SKM-1 treated with dmso at 0.1 percent for 144 hours (cell line): Measurements from ENCODE around the gene ARRDC3.
A peak's percentile ranks its signal among the peaks of the same experiment; 100 is the strongest.
"Not testable (repeated sequence)": the region's sequence is repeated elsewhere in the genome, so short reads cannot be mapped to it uniquely, and the experiment has no call there.

Source experiments
- DNase-seq: peaks from one replicate; lab custom pipeline; 2025; ENCODE audit not compliant: unreplicated experiment; lab: John Stamatoyannopoulos, UW

The ARRDC3 gene

DNA sequence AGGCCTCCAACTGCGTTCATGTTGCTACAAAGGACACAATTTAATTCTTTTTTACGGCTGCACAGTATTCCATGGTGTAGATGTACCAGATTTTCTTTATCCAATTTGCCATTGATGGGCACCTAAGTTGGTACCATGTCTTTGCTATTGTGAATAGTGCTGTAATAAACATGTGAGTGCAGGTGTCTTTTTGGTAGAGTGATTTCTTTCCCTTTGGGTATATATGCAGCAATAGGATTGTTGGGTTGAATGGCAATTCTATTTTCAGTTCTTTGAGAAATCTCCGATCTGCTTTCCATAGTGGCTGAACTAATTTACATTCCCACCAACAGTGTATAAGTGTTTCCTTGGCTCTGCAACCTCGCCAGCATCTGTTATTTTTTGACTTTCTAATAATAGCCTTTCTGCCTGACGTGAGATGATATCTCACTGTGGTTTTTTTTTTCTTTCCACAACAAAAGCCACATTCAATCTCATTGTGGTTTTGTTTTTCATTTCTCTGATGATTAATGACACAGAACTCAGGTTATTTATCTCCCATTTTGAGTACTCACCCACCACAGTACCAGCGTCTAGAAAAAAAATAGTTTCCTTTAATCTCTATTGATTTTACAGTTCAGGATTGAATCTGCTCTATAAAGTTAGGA, 21.9 kb downstream of the ARRDC3 start:
- no peak for DNase-seq

DNA sequence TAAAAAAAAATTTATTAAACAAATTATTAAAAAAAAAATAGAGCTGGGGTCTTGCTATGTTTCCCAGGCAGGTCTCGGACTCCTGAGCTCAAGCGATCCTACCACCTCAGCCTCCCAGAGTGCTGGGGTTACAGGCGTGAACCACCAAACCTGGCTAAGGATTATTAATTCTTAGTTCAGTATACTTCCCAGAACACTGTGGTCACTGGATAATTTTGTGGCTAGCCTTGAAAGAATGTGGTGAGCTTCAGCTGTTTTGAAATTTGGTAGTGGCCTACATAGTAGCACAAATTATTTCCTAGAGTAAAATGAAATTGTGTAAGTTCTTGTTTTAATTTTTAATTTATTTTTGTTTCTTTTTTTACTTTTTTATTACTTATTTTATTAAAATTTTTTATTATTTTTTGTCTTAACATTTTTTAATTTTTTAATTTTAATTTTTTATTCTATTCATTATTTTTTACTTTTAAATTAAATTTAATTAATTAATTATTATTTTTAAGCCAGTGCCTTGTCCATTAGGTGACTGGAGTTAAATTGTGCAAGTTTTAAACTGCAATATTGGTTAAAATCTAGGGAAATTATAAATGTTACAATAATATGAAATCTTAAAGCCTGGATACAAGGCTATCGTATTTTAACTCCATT, 23.0 kb downstream of the ARRDC3 start:
- peak; percentile 30 for DNase-seq

DNA sequence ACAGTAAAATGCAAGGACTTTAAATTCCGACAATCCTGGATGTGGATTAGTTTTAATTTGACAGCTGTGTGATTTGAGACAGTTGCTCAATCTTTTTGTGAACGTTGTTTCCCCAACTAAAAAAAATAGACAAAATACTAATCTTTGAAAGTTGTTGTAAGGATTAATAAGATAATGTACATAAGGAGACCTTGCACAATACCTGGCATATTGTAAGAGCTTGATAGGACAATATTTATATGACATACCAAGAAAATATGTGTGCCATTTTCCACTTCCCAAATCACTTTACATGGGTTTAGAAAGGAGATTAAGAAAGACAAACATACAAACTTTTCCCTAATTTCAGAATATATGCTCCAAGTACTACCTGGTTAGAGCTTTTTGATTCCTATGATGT, 25.3 kb downstream of the ARRDC3 start:
- no peak for DNase-seq

DNA sequence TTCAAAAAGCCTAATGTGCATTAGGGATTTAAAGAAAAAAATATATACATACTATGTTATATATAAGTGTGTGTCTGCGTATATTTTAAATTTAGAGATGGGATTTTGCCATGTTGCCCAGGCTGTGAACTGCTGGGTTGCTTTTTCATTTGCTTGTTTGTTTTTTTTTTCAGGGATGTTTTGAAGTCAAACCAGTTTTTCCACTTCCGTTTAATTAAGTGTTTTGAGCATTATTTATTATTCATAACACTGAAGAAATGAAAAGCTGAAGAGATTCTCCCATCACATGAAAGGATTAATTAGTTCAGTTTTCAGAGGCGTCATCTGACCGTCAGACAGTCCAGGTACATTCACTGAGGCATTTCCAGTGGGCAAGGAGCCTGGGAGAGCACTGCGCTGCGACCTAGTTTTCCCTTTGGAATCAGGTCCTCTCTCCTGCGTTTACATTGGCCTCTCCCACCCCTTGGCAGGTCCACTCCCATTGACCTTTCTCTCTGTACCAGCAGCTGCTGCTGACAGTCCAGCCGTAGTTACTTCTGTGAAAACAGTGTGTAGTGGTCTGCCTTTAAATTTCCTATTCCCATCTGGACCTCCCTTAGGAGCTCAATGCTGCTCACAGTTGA, 26.0 kb downstream of the ARRDC3 start:
- DNase-seq: no peak

DNA sequence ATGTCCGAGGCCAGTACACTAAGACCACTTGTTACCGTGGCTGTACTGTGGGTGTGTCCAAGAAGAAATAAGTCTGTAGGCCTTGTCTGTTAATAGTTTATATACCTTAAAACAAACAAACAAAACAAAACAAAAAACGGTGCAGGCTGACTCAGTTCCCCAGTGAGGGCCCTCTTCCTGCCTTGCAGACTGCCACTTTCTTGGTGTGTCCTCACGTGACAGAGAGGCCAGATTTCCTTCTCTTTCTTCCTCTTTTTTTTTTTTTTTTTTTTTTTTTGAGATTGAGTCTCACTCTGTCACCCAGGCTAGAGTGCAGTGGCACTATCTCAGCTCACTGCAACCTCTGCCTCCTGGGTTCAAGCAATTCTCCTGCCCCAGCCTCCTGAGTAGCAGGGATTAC, 28.2 kb downstream of the ARRDC3 start:
- peak; percentile 55 for DNase-seq

DNA sequence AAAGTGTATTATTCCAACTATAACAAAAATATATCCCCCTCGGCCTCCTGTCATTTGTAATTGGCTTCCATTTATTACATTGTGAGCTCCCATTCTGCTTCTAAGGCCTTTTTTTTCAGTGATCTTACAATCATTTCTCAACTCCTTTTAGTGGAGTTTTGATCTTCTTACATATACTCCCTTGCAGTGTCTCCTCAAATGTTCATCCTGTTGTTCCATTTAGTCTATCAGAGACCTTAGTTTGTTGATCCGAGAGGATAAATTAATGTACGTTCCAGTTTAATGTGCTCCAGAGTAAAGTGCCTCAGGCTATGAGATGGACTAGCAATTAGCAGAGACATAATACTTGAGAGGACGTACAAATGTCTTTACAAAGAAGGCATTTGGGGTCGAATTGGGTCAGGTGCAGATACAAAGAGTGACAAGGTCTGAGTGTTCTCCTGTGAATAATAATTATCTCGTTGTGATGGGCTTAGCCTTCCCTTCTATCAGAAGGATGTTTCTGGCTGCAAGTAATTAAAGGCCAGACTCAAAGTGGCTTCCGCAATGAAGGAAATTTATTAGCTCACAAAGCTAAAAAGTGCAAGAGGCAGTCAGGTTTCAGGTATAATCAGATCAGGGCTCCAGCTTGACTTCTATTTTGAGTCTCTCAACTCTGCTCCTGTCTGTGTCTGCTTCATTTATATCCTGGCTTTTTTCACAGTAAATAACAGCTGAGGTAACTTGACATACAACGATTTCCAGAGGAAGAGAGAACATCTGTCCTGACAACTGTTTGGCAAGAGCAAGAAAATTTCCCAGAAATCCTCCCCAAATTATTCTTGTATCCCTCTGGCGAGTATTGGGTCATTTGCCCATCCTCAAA, 30.1 kb downstream of the ARRDC3 start:
- DNase-seq: no peak

DNA sequence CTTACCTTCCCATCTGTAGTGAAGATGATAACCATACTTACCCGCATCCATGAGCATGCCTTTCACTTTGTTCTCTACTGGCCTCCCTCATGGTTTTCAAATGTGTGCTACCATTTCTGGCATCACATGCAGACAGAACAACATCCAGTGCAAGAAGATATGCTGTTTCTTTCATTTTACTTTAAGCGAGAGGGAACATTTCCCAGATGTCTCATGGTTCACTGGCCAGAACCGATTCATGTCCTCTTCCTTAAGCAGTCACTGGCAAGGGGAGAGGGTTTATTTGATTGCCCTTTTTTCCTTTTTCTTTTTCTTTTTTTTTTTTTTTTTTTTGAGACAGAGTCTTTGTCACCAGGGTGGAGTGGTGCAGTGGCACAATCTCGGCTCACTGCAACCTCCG, 37.7 kb downstream of the ARRDC3 start:
- no peak for DNase-seq

DNA sequence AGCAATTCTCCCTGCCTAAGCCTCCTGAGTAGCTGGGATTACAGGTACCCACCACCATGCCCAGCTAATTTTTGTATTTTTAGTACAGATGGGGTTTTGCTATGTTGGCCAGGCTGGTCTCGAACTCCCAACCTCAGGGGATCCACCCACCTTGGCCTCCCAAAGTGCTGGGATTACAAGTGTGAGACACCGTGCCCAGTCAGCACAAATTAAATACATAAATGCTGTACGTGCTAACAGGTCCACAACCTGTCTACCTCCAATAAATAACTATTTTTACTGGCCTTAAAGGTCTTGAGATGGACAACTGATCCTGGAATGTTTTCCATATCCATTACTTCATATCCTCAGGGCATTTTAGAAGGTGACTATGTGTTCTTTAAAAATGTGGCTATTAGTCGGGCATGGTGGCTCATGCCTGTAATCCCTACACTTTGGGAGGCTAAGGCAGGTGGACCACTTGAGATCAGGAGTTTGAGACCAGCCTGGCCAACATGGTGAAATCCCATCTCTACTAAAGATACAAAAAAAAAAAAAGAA, 38.4 kb downstream of the ARRDC3 start:
- DNase-seq: not testable (repeated sequence)

DNA sequence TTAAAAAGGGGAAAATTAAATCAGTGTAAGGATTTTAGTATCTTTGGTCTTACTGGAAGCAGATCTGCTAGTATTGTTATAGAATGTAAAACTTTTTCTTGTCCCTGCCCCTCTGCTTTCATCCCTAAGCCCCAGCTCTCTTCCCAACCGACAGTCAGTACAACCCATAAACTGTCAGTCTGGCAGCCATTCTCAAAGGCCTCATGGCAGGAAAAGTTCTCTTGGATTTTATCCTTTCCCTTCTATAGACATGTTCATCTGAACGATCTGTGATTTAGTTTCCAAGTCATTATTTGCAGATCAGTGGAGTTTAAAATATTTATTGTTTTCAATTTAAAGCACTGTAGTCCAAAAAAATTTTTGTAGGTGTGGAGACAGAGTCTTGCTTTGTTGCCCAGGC, 39.2 kb downstream of the ARRDC3 start:
- DNase-seq: no peak

DNA sequence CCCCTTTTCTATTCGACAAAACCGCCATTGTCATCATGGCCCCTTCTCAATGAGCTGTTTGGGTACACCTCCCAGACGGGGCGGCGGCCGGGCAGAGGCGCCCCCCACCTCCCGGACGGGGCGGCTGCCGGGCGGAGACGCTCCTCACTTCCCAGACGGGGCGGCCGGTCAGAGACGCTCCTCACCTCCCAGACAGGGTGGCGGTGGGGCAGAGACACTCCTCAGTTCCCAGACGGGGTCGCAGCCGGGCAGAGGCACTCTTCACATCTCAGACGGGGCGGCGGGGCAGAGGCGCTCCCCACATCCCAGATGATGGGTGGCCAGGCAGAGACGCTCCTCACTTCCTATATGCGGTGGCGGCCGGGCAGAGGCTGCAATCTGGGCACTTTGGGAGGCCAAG, 40.2 kb downstream of the ARRDC3 start:
- not testable (repeated sequence) for DNase-seq

DNA sequence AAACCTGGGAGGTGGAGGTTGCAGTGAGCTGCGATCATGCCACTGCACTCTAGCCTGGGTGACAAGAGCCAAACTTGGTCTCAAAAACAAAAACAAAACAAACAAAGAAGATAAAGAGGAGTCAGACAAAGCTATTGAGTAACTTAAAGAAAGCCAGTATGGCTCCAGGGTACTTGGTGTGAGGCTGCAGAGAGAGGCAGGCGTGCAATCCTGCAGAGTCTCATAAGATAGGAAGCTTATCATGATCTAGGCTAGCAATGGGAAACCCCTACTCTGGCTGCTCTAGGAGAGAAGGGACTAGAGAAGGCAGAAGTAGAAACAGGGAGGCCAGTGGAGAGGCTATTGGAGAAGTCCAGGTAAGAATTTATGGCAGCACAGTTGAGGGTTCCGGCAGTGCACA, 42.0 kb downstream of the ARRDC3 start:
- no peak for DNase-seq

DNA sequence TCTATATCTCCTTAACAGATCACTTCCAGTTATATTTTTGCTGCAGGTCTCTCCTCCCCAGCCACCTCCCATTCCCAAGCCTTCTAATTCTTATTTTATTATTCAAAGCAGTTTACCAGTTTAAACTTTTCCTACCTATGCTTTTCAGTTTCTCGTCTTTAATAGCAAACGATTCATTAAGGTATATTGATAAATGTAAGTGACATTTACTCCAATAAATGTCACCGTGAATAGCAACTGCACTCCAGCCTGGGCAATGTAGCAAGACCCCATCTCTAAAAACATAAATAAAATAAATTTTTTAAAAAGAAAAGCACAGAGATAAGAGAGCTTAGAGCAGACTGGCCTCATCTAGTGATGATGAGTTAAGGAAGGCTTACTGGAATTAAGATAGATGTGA, 42.6 kb downstream of the ARRDC3 start:
- no peak for DNase-seq

DNA sequence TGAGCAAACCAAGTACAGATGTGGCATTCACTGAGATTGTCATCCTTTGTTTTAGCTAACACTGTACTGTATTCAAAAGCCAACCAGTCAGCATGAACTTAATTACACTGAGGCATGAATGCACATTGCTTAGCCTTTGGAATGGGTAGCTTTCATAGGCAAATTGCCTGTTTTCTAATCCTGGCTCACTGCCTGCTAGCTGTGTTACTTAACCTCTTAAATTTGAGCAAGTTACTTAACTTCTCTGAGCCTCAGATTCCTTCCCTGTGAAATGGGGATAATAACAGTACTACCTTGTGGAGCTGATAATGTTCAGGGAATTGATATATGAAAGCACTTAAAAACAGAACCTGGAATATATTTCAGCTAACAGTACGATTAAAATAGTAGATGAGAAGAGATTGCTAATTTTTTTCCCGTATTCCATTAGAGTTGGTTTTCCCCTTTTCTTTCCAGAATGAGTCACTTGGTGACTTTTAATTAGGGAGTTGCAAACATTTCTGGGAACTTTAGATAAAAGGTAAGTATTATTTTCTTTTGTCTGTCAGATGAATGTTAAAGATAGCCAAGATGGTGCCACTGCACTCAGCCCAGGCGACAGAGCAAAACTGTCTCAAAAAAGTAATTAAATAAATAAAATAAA, 43.9 kb downstream of the ARRDC3 start:
- DNase-seq: no peak

DNA sequence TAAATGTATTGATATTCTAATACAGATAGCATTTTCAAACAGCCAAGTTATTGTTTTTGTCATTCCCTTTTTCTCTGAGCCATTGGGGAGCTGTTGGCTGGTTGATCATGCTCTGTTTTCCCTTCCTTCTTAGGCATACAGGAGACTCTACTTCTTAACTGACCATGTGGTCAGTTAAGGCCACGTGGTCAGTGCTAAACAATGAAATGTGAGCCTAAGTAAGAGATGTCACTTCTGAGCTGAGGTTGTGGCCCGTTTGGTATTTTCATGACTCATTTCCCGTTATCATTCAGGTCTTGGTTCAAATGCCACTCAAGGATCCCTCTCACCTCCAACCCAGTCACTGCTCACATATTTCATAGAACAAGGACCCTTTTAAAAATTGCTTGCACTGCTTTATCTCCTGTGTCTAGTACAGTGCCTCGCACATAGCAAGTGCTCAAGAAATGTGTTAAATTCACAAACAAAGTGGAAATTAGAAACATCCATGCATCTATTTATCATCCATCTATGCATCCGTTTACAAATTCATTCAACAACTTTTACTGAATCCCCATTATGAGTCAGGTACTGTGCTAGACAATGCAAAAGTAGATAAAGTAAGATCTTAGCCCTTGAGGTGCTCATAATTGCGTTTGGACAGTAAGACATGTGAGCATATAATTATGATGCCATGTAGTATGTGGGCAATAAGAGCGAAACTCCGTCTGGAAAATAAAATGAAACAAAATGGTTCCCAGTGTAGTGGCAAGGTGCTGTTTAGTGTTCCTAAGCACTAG, 50.7 kb downstream of the ARRDC3 start:
- no peak for DNase-seq

DNA sequence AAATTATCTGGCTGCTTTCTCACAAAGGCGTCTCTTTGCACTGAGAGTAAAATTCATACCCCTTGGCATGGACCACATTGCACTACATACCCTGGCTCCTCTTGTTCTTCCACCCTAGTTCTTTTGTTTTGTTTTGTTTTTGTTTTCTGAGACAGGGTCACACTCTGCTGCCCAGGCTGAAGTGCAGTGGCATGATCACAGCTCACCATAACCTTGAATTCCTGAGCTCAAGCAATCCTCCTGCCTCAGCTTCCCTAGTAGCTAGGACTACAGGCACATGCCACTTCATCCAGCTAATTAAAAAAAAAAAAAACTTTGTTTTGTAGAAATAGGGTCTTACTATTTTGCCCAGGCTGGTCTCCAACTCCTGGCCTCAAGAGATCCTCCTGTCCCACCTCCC, 51.4 kb downstream of the ARRDC3 start:
- no peak for DNase-seq

DNA sequence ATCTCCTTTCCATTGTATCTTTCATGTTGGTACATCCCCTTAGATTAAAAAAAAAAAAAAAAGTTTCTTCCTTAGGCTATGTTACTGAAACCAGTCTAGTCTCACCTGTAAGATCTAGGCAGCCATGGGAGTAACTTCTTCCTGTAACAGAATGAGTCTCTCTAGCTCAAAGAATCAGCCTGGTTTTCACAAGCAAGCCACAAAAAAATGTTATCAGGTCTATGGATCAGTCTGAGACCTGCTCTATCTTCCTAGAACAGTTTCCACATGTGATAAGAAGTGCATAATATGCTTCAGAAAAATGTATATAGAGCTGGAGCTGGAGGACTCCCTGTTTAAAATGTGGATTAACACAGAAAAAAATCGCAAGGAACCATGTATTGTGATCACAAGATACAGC, 53.8 kb downstream of the ARRDC3 start:
- DNase-seq: no peak

DNA sequence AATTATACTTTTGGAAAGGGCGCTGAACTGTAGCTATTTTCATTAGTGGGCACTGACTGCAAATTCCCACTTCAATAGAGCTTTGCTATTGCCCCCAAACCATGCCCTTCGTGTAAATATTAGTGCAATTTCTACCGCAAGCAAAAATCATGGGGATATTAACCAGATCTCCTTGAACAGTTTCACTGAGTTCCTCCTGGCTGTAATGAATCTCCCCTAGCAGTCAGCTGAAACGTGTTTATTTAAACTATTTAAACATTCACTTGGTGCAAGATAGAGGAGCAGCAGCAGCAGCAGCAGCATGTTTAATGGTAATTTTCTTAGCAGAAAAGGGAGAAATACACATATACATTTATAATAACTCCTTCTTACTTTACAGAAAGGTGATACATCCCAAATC, 54.4 kb downstream of the ARRDC3 start:
- DNase-seq: no peak

DNA sequence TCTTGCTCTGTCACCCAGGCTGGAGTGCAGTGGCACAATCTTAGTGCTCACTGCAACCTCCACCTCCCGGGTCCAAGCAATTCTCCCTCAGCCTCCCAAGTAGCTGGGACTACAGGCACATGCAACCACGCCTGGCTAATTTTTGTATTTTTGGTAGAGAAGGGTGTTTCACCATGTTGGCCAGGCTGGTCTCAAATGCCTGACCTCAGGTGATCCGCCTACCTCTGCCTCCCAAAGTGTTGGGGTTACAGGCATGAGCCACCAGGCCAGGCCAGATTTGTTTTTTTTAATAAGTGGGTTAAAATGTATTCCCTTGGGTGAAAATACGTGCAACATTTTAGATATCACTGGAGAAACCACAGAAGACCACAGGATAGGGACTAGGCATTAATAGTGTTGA, 60.1 kb downstream of the ARRDC3 start:
- DNase-seq: not testable (repeated sequence)

DNA sequence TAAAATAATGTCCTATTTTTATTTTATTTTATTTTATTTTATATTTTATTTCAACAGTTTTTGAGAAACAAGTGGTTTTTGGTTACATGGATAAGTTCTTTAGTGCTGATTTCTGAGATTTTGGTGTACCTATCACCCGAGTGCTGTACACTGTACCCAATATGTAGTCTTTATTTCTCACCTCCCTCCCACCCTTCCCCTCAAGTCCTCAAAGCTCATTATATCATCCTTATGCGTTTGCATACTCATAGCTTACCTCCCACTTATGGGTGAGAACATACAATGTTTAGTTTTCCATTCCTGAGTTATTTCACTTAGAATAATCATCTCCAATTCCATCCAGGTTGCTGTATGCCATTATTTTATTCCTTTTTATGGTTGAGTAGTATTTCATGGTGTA, 63.5 kb downstream of the ARRDC3 start:
- no peak for DNase-seq

DNA sequence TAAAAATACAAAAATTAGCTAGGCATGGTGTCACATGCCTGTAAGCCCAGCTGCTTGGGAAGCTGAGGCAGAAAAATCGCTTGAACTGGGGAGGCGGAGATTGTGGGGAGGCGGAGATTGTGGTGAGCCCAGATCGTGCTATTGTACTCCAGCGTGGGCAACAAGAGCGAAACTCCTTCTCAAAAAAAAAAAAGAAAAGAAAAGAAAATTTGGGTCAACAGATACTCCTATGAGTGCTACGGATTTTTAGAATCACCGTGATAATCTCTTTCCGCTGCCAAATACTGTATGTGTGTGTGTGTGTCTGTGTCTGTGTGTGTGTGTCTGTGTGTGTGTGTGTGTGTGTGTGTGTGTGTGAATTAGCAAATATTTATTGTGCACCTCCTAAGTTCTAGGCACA, 64.4 kb downstream of the ARRDC3 start:
- no peak for DNase-seq
